PC-3 (cell line): Measurements from ENCODE around the gene ZNF8. TPM values are rescaled to one million over a fixed set of nuclear protein-coding genes. Genes with fewer than 3 reads are reported as not detected.
A peak's percentile ranks its signal among the peaks of the same experiment; 100 is the strongest.

Experiments used
- ATAC-seq: fragments of 200-7000 bp; cut with Tn5 transposase; 2 replicates; pipeline ENCODE4 v1.9.1; 2020; ENCODE audit warnings: mild to moderate bottlenecking, moderate library complexity
- BruUV-seq: library from RNA; stranded (reverse); fragments of 400-500 nt; replicated peaks from 2 replicates; lab custom pipeline; 2021; lab: Mats Ljungman, UMichigan
- CTCF ChIA-PET: fragments of 300-600 bp; sonication (Branson Sonifier 250); formaldehyde crosslinking; loops from one replicate; lab custom pipeline; 2022; ENCODE audit warnings: antibody characterized with exemption; lab: Charles Lee
- POLR2A ChIA-PET: fragments of 300-600 bp; sonication (Branson Sonifier 250); formaldehyde crosslinking; loops from one replicate; lab custom pipeline; 2022; ENCODE audit warnings: antibody characterized with exemption; ENCODE audit not compliant: unreplicated experiment; lab: Charles Lee
- DNase-seq: peaks from one replicate; pipeline ENCODE4 v3.0.0-alpha.2; 2015
- H2AFZ ChIP-seq: fragments of 300-600 bp; sonication (generic); 2 replicates; pipeline ENCODE4 v1.6.0; 2016; ENCODE audit warnings: antibody characterized with exemption, low read length
- H3F3A ChIP-seq: fragments of 300-600 bp; sonication (generic); one replicate; pipeline ENCODE4 v1.6.0; 2017; ENCODE audit warnings: antibody characterized with exemption, low read length, control low read depth, mild to moderate bottlenecking; ENCODE audit not compliant: unreplicated experiment
- H3K27ac ChIP-seq: fragments of 300-600 bp; sonication (generic); 2 replicates; pipeline ENCODE4 v1.5.1; 2016; ENCODE audit warnings: mild to moderate bottlenecking, low read length
- H3K27me3 ChIP-seq: fragments of 300-600 bp; sonication (generic); 2 replicates; pipeline ENCODE4 v1.6.1; 2016; ENCODE audit warnings: low read length, mixed read lengths
- H3K36me3 ChIP-seq: fragments of 300-600 bp; sonication (generic); 2 replicates; pipeline ENCODE4 v1.6.1; 2016; ENCODE audit warnings: low read depth, mixed run types, low read length, mixed read lengths
- H3K4me1 ChIP-seq: fragments of 300-600 bp; sonication (generic); 2 replicates; pipeline ENCODE4 v1.5.1; 2016; ENCODE audit warnings: low read length; ENCODE audit not compliant: insufficient read depth
- H3K4me2 ChIP-seq: fragments of 300-600 bp; sonication (generic); 2 replicates; pipeline ENCODE4 v1.6.0; 2016; ENCODE audit warnings: low read length
- H3K4me3 ChIP-seq: fragments of 300-600 bp; sonication (generic); 2 replicates; pipeline ENCODE4 v1.5.1; 2016; ENCODE audit warnings: mild to moderate bottlenecking, low read length, mixed read lengths
- H3K79me2 ChIP-seq: fragments of 300-600 bp; sonication (generic); 2 replicates; pipeline ENCODE4 v1.6.1; 2017; ENCODE audit warnings: low read length, mixed read lengths
- H3K9ac ChIP-seq: fragments of 300-600 bp; sonication (generic); 2 replicates; pipeline ENCODE4 v1.6.0; 2016; ENCODE audit warnings: mild to moderate bottlenecking, low read length
- H3K9me2 ChIP-seq: fragments of 300-600 bp; sonication (generic); replicated peaks from 2 replicates; pipeline ENCODE4 v1.6.1; 2016; ENCODE audit warnings: mixed run types, low read length, mixed read lengths
- H3K9me3 ChIP-seq: fragments of 300-600 bp; sonication (generic); 2 replicates; pipeline ENCODE4 v1.6.1; 2016; ENCODE audit warnings: low read length, mixed read lengths
- H4K20me1 ChIP-seq: fragments of 300-600 bp; sonication (generic); 2 replicates; pipeline ENCODE4 v1.6.1; 2016; ENCODE audit warnings: low read length, mixed read lengths
- EZH2 ChIP-seq: fragments of 300-600 bp; sonication (generic); IDR thresholded peaks from one replicate; pipeline ENCODE4 v1.6.1; 2017; ENCODE audit warnings: antibody characterized with exemption, mild to moderate bottlenecking, low read length; ENCODE audit not compliant: unreplicated experiment
- EZH2phosphoT487 ChIP-seq: fragments of 300-600 bp; sonication (generic); IDR thresholded peaks from 2 replicates; pipeline ENCODE4 v1.6.1; 2018; ENCODE audit warnings: mild to moderate bottlenecking, antibody characterized with exemption, low read length, borderline replicate concordance
- intact Hi-C: fragments of 100-400 bp; cut with micrococcal nuclease; formaldehyde crosslinking; loops from 2 replicates; pipeline ENCODE4 v1.9.0; 2023
- total RNA-seq: library from RNA; depleted of rRNA; stranded (reverse); fragments of >200 nt; gene quantifications from 2 replicates; pipeline ENCODE4 v1.2.3, GENCODE V29; 2014
- TF ChIP-seq, protein P1 (sequence below): fragments of 300-600 bp; sonication (generic); conservative IDR thresholded peaks from 2 replicates; pipeline ENCODE4 v1.5.1; 2017; ENCODE audit warnings: antibody characterized with exemption, low read depth, mild to moderate bottlenecking, low read length

Gene ZNF8
- total RNA-seq, 1 experiment from 2014 or later = 7.3 TPM

DNA sequence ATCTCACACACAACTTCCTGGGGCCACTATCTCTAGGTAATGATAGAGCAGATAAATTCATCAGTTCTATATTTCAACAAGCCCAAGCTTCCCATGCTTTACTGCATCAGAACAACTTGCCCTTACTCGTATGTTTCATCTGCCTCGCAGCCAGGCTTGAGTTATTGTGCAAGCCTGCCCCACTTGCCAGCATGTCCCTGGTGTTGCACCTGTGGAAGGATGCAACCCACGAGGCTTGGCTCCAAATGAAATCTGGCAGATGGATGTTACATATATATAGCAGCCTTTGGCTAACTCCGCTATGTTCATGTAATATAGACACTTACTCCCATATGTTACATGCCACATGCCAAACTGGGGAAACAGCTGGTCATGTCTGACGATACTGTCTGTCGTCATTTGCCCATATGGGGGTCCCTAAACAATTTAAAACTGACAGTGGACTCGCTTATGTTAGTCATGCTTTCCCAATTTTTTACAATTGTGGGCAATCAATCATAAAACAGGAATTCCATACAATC, 32.6 kb downstream of the ZNF8 start:
- no peak overlapping the region for H2AFZ ChIP-seq
- no peak overlapping the region for H3K9ac ChIP-seq
- peaks cover 80% of the 10 kb centered on the region for H3K36me3 ChIP-seq
- H3K4me3 ChIP-seq = no peak overlapping the region
- no peaks in the 10 kb centered on the region for H3K27me3 ChIP-seq
- no peaks in the 10 kb centered on the region for H4K20me1 ChIP-seq
- CTCF ChIA-PET = no interaction called here
- no peak for DNase-seq
- no peaks in the 10 kb centered on the region for H3F3A ChIP-seq
- no peaks in the 10 kb centered on the region for H3K9me3 ChIP-seq
- no peak overlapping the region for H3K4me2 ChIP-seq
- no TSS peak for BruUV-seq
- no peaks in the 10 kb centered on the region for H3K4me1 ChIP-seq
- ATAC-seq = no peak
- POLR2A ChIA-PET = no interaction called here
- H3K79me2 ChIP-seq = peaks cover 17% of the 10 kb centered on the region
- intact Hi-C loops = no loop called here
- H3K9me2 ChIP-seq = no peaks in the 10 kb centered on the region
- TF ChIP-seq EZH2phosphoT487 (no peak), EZH2 (no peak)
- TF ChIP-seq, protein P1, sequence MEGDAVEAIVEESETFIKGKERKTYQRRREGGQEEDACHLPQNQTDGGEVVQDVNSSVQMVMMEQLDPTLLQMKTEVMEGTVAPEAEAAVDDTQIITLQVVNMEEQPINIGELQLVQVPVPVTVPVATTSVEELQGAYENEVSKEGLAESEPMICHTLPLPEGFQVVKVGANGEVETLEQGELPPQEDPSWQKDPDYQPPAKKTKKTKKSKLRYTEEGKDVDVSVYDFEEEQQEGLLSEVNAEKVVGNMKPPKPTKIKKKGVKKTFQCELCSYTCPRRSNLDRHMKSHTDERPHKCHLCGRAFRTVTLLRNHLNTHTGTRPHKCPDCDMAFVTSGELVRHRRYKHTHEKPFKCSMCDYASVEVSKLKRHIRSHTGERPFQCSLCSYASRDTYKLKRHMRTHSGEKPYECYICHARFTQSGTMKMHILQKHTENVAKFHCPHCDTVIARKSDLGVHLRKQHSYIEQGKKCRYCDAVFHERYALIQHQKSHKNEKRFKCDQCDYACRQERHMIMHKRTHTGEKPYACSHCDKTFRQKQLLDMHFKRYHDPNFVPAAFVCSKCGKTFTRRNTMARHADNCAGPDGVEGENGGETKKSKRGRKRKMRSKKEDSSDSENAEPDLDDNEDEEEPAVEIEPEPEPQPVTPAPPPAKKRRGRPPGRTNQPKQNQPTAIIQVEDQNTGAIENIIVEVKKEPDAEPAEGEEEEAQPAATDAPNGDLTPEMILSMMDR = no peak
- H3K27ac ChIP-seq = no peak overlapping the region

DNA sequence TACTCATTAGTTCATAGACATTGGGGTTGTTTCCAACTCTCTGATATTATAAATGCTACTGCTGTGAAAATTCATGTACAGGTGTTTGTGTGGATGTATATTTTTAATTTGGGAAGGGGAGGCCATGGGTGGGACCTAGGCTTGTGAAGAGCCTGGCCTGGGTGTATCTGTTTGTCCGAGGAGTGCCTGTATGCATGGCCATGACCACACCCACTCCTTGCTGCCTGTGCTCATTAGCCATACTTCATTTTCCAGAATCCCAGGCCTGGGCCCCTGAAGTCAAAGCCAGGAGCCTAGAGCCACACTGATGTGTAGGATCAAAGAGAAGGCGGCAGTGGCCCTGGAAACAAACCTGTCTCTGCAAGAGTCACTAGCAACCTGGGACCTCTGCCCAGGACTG, 36.8 kb downstream of the ZNF8 start:
- no peak overlapping the region for H3K9ac ChIP-seq
- H3K36me3 ChIP-seq = peaks cover 44% of the 10 kb centered on the region
- H3K9me2 ChIP-seq = no peaks in the 10 kb centered on the region
- H3K4me2 ChIP-seq = no peak overlapping the region
- BruUV-seq = no TSS peak
- H3F3A ChIP-seq = no peaks in the 10 kb centered on the region
- CTCF ChIA-PET = no interaction called here
- ATAC-seq (no peak), DNase-seq (no peak)
- no peak overlapping the region for H3K4me3 ChIP-seq
- H3K4me1 ChIP-seq = no peaks in the 10 kb centered on the region
- POLR2A ChIA-PET = no interaction called here
- no peaks in the 10 kb centered on the region for H3K27me3 ChIP-seq
- intact Hi-C loops = no loop called here
- H2AFZ ChIP-seq = no peak overlapping the region
- no peaks in the 10 kb centered on the region for H3K9me3 ChIP-seq
- no peak overlapping the region for H3K27ac ChIP-seq
- TF ChIP-seq, protein P1 = no peak
- TF ChIP-seq EZH2 = no peak
- TF ChIP-seq EZH2phosphoT487 = no peak
- H3K79me2 ChIP-seq = no peaks in the 10 kb centered on the region
- H4K20me1 ChIP-seq = no peaks in the 10 kb centered on the region

DNA sequence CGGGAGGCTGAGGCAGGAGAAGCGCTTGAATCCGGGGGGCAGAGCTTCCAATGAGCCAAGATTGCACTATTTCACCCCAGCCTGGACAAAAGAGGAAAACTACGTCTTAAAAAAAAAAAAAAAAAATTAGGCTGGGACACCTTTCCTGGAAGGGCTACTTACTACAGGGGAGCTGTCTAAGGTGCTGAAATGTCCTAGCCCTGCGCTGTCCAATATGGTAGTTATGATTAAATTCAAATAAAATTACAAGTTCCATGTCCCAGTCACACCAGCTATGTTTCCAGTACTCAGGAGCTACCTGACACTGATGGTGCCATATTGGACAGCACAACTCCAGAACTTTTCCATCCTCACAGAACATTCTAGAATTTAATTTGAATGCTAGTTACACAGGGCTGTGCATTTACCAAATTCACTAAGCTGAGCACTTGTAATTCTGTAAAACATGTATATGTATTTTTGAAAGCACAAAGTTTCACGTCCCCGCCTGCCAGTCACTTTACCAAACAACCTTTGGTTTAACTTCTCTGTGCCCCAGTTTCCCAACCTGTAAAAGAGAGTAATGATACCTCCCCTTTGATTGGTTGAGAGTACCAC, 38.8 kb downstream of the ZNF8 start:
- CTCF ChIA-PET = no interaction called here
- peak; percentile 73 for ATAC-seq
- H3K4me2 ChIP-seq = no peak overlapping the region

More for the DNA sequence above, 38.8 kb downstream of the ZNF8 start:
- H3K4me3 ChIP-seq = no peak overlapping the region
- H3K27me3 ChIP-seq = no peaks in the 10 kb centered on the region
- intact Hi-C loops = no loop called here
- H3K9ac ChIP-seq = no peak overlapping the region
- H3K4me1 ChIP-seq = no peaks in the 10 kb centered on the region
- H3K9me2 ChIP-seq = no peaks in the 10 kb centered on the region
- POLR2A ChIA-PET = no interaction called here
- H3K79me2 ChIP-seq = 0 out of 2 replicates have a peak, but pooled peaks cover under 1% of the 10 kb centered on the region
- H3K36me3 ChIP-seq = peaks cover 34% of the 10 kb centered on the region
- no peaks in the 10 kb centered on the region for H3K9me3 ChIP-seq
- H3F3A ChIP-seq = no peaks in the 10 kb centered on the region
- no peak overlapping the region for H3K27ac ChIP-seq
- no peak overlapping the region for H2AFZ ChIP-seq
- TF ChIP-seq EZH2phosphoT487 (no peak), EZH2 (no peak)
- TF ChIP-seq, protein P1 = no peak
- BruUV-seq = no TSS peak
- DNase-seq = peak; percentile 71
- H4K20me1 ChIP-seq = no peaks in the 10 kb centered on the region
